GM21786 (cell line): ENCODE data around the gene GJA9.
"Not testable (repeated sequence)": the region's sequence is repeated elsewhere in the genome, so short reads cannot be mapped to it uniquely, and the experiment has no call there.

Source experiments
- ATAC-seq: cut with Tn5 transposase; IDR thresholded peaks from one replicate; pipeline ENCODE4 v1.9.1; 2021; ENCODE audit not compliant: unreplicated experiment

The GJA9 gene

DNA sequence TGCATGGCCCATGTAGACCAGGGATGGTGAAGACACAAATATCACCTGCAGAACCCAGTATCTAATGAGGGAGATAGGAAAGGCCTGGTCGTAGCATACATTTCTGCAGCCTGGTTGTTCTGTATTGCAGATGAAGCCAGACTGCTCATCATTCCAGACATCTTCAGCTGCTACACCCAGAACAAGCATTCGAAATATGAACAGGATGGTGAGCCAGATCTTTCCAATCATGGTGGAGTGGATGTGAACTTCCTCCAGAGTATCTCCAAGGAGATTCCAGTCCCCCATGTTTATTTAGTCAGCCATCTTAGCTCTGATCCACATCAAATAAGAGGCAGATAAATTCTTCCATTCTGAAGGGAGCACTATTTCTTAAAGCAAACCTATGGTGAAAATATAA lies 5.6 kb downstream of the GJA9 start:
- no peak for ATAC-seq

DNA sequence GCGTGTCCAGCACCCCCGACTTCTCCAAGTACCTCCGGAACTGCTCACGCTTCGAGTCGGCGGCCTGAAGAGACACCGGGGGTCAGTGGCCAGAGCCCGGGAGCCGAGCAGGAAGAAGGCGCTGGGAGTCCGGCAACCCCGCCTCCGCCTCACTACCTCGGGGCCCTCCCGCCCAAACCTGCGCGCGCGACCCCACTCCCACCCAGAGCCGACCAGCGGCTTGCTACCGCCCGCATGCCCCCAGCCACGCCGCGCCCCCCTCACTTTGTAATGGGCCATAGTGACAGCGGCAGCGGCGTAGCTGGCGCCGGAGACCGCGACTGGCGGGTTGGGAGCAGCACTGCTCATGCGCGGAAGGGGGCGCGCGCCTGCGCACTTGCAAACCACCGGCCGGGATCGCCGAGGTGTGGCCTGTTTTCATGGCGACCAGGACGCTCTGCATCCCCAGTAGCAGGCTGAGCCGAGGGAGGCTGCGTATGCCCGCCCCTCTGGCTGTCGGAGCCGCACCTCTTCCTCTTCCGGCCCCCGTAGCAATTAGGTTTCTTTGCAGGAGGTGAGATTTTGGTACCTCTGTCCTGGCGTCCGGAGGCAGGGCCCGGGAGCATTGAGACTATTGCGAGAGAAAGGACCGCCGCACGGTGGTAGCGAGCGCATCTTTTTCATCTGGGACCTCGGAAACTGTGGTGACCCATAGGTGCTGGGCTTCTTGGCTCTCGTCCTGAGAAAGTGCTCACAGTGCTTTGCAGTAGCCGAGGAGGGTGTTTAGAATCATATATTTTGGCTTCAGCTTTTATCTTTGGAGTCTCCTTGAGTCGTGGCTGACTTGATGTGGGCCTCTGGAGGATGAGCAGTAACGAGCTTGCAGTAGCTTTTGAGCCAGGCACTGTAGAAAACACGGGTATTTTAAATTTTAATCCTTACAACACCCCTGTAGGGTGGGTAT lies 8.1 kb downstream of the GJA9 start, which contains the start of gene MYCBP:
Gene MYCBP (minus strand): TSS at position 322 of the 943 bp plus-strand sequence. CDS start 43 bp downstream, at position 279.
- ATAC-seq, result peak; percentile 97

DNA sequence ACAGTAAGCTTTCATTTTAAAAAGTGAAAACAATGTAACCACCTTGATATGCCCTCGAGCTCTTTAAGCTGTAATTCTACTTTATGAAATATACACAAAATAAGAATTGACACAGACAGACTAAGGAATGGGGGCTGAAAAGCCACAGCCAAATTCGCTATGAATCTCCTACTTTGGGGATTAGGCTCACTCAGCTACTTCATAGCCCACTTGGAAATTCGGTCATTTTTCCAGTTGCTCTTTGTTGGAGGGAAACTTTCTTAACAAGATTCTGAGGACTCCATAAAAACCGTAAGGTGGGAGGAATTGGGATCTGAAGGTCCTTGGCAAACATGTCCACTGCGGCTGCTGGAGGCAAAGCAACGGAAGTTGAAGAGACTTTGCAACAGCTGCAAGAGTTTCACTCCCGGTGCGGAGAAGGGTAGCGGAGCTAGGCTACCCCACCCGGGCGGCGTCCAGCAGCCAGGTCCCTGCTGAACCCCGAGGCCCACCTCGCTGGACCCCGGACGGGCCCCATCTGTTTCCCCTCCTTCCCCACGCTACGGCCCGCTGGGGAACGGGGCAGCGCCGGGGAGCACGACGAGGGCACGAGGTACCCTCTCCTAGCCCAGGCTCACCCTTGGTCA lies 8.9 kb downstream of the GJA9 start:
- ATAC-seq, result peak; percentile 21

DNA sequence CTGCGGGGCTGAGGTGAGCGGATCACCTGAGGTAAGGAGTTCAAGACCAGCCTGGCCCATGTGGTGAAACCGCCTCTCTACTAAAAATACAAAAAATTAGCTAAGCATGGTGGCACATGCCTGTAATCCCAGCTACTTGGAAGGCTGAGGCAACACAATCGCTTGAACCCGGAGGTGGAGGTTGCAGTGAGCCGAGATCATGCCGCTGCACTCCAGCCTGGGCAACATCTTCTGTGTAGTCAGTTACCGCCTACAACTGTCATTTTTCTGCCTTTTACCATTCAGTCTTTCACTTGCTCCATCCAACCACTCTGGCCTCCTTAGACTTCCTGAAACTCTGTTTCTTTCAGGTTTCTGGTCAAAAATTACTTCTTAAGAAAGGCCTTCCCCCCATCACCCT lies 10.4 kb downstream of the GJA9 start:
- no peak for ATAC-seq

DNA sequence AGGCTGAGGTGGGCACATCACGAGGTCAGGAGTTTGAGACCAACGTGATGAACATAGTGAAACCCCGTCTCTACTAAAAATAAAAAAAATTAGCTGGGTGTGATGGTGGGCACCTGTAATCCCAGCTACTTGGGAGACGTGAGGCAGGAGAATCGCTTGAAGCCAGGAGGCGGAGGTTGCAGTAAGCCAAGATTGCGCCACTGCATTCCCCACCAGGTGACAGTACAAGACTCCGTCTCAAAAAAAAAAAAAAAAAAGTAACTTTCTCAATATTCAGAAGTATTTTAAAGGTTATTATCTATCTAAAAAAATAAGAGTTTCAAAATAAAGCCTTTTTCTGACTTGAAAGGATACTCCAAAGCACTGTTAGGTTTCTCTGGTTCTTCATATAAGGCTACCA lies 14.2 kb downstream of the GJA9 start:
- ATAC-seq, result no peak

DNA sequence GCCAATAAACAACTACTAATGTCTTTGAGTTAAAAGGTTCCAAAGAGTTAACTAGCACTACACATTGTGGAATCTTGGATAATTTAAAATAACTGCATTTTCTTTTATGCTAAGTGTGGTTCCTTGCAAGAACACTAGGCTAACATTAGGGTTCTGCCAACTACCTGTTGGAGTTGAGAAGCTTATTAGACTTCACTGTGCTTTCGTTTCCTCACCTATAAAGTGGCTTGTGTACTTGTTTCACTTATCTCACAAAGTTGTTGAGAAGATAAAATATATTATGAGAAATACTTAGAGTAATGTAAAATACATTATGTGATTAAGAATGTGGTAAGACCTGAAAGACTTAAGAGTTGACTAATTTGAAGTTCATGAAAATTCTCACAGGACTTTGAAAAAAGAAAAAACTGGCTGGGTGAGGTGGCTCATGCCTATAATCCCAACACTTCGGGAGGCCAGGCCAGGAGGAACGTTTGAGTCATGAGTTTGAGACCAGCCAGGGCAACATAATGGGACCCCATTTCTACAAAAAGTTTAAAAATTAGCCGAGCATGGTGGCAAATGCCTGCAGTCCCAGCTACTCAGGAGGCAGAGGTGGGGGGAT lies 16.2 kb downstream of the GJA9 start:
- no peak for ATAC-seq

DNA sequence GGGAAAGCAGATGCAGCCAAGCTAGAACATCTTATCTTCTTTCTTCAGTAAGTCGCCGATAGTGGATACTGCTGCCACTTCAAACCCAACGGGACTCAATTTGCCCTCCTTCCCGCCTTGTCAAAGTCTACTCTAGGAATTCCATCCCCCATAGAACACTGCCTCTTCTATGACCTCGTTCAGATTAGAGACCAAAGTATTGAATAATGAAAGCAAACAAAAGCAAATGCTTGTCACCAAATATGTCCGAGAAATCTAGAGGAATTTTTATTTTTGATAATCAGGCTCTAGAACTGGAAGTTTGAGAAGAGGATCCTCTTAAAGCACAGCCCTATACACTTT lies 21.0 kb downstream of the GJA9 start:
- no peak for ATAC-seq

DNA sequence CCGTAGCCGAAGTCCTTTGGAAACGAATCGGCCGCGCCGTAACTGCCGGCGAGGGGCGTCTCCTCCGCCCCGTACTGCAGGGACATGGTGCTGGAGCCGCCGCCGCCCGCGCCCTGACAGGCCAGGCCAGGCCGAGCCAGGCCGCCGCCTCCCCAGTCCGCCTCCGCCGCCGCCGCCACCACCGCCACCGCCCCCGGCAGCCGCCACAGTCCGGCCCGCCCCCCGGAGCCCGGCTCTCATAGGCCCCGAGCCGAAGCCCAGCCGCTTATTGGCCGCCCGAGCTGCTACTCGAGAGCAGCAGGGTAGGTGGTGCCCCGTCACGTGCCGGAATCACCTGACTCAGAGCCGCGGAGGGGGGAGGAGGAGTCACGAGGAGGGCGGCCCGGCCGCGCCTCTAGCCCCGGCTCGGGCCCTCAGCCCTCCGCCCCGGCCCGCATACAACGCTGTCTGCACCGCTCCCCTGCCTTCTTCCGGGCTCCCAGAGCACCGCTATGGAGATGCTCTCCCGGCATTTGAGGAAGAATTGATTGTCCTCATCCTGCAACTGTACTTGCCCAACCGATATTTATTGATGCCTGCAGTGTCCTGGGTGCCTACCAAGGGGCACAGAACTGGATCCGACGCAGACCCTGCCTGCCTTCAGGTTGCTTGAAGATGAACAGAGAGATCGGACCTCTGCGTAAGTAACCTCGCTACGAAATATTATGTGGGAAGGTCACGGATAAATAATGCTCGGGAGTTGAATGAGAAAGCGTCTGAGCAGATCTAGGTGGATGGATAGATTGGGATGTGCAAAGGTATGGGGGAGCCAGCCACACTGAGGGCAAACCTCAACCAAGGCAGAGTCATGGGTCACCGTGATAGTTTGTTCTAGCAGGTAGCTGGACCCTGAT lies 21.6 kb downstream of the GJA9 start, which contains the start of gene RRAGC:
Gene RRAGC (minus strand): TSS at position 212 of the 893 bp plus-strand sequence. CDS start 126 bp downstream, at position 86.
- peak; percentile 90 for ATAC-seq

DNA sequence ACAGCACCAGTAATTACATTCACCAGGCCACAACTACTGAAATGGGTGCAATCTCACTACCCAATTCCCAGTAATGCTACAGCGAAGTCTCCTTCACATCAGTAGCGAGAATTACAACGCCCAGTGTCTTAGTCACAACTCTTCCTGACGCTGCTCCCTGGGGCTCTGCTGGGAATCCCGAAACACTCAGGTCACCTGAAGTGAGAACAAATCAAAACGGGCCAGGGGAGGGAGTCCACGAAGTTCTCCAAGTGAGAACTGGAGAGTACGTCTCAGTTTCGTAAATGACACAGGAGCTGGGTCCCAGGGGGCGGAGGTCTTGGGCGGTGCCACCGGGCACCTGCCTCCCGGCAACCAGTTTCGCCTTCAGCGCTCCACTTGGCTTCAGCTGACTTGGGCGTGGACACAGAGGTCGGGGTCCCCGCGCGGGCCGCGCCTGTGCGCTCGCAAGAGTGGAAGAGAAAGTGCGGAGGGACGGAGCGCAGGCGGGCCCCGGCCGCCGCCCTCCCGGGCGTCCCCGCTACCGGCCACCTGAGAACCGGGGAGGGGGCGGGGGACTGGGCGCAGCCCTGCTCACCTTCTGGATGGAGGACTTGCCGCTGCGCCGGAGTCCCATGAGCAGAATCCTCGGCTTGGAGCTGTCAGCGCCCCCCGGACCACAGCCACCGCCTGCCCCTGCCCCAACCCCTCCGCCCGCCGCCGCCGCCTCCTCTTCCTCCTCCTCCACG lies 22.4 kb downstream of the GJA9 start:
- ATAC-seq, result peak; percentile 37

DNA sequence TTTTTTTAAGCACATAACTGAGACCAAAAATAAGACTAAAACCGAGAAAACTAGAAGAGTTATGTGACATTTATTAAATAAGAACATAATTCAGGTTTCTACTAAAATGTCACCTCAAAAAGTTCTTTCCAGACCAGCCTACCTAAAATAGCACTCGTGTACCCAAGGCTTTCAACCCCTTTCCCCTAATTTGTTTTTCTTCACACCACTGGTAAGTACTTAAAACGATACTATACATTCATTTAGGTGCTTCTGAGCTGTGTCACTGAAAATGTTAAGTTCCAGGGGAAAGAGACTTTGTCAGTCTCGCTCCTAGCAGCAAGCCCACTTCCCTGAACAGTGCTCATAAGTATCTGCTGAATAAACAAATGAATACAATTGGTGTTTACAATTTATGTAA lies 28.6 kb downstream of the GJA9 start:
- ATAC-seq, result no peak

DNA sequence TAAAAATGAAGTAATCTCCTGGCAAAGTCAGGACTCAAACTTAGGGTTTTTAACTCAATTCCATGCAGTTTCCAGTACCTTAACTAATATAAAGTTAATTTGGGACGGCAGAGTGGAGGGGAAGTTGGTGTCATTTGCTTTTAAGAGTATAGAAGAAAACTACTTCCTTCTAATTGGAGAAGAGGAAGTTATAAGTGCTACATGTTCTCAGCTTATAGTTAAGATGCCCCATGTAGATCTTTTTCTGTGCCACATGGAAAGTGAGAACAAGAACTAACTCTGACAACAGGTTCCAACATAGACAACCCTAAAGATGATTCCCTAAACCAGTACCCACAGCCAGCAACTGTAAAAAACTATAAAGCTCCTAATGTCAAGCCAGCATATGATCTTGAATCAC lies 33.3 kb downstream of the GJA9 start:
- no peak for ATAC-seq

DNA sequence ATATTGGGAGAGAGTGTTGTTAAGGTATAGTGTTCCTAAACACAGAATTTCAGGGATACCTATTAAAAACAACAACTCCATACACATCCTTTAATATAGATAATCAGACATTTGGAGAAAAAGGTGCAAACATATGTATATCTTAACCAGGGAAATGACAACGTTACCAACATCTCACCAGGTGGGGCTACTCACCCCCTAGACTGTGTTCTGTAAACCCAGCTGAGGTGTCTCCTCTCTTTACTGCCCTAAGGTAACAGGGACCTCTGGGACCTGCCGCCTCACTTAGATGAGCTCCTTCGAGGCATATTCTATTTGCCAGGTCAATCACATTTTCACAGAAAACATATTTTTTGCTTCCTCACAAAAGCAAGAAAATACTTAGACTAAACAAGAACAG lies 35.2 kb downstream of the GJA9 start:
- no peak for ATAC-seq

DNA sequence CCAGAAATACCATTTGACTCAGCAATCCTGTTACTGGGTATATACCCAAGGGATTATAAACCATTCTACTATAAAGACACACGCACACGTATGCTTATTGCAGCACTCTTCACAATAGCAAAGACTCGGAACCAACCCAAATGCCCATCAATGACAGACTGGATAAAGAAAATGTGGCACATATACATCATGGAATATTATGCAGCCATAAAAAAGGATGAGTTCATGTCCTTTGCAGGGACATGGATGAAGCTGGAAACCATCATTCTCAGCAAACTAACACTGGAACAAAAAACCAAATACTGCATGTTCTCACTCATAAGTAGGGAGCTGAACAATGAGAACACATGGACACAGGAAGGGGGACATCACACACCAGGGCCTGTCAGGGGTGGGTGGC lies 36.3 kb downstream of the GJA9 start:
- not testable (repeated sequence) for ATAC-seq

DNA sequence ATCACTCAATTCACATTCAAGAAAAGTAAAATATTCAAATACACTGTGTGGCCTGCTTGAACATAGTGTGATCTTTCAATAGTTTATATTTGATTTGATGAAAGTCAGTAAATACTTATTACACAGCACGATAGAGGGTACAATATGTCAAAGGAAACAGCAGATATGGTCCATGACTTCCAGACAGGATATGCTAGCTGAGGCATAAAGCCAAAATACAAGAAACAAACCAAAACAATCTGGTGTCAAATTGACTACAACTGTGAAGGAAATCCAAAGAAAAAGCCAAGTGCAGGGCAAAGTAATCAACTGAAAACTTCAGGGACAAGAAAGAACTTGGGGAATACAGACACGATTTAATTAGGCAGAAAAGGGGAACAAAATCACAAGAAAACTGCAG lies 41.1 kb downstream of the GJA9 start:
- ATAC-seq, result no peak

DNA sequence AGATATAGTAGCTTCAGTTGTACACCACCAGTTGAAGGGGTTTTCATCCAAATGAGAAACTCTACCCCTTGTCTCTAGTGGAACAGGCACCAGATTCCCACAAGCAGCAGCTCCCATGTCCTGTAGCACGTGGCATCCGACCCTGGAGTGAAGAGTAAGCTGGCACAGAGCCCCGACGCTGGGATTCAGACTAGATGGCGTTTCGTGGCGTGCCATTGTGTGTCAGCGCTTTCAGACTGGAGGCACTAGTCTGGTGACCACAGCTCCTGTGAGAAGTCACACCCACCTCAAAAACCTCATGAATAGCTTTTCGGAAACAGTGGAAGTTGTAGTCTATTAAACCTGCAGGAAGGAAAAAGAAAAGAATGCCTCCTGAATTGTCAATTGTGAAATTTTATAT lies 42.0 kb downstream of the GJA9 start:
- no peak for ATAC-seq

DNA sequence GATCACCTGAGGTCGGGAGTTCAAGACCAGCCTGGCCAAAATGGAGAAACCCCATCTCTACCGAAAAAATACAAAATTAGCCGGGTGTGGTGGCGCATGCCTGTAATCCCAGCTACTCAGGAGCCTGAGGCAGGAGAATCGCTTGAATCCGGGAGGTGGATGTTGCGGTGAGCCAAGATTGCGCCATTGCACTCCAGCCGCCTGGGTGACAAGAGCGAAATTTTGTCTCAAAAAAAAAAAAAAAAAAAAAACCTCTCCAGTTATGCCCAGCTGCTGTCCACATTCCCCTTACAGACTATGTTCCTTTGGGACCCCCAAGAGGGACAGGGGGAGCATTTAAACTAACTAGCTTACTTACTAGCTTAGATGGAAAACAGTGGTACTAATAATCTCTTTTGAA lies 45.1 kb downstream of the GJA9 start:
- not testable (repeated sequence) for ATAC-seq

DNA sequence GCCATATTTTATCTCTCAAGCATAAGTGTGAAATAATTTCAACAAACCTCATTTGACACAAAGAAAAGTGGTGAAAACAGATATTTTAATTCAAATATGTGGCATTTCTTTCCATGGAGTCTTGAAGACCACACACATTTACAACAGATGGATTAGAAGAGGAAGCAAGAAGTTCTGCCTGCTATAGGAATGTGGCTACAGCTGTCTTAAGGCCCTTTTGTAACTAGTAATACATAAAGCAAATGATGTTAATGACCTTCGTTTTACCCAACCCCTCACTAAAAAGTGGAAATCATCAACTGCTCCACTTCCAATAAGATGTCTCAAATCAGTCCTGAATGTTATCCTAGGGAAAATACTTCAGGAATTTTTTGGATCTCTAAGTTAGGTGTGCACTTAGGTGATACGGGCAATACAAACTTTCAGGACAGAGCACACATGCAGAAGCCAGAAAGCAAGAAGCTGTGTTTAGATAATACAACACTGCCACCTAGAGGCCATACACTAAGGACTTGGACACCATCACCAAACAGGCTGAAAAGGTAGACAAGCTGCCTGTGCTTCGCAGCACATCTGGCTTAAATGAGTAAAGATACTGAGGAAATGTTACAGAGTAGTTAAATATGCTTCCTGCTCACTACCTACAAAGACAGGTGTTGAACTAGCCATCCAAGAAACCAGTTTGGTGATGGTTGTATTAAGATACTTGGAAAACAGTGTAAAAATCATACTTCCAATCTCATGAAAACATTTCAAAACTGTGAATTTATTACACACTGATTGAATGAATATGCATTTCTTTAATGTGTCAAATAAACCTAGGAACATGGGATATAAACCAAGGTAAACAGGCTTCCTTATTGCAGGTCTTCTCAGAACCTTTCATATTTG lies 46.2 kb downstream of the GJA9 start:
- ATAC-seq, result no peak

DNA sequence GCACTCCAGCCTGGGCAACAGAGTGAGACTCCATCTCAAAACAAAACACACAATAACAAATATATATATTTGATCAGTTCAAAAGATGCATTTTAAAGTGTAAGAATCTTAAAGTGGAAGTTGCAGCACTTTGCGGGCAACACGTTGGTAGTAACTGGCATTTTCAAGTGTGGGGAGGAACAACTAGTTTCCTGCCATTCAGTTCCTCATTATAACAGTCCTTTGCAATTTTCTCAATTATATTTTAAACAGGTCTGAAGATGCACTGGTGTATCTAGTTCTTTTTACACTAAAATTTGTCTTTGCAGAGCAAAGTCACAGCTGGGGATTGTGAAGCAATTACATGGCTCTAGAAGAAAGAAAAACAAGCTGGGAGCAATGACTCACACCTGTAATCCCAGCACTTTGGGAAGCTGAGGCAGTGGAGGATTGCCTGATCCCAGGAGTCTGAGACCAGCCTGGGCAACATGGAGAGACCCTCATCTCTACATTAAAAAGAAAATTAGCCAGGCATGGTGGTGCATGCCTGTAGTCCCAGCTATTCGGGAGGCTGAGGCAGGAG lies 47.1 kb downstream of the GJA9 start:
- no peak for ATAC-seq

DNA sequence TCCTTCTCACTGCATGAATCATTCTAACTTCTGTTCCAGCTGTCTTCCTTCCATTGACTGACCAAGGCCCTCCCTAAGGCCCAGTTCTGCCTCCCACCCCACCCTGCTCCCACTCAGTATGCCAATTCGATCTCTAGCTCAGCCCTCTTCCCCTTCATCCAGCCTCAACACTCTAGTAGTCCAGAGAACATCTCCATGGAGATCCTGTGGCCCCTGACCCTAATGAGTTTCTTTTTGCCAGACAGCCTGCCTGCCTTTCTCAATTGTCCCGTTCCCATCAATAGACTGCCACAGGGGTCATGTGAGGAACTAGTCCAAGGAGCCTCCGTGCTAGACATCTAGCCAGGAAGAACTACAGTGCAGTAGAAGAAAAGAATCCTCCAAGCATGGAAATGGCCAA lies 48.2 kb downstream of the GJA9 start:
- ATAC-seq, result no peak
